AML-193 (cell line): ENCODE data around the gene MTOR.

Experiments used
- DNase-seq, 2 experiments: peaks; one replicate each; lab custom pipeline; 2025; lab: John Stamatoyannopoulos, UW

MTOR gene

DNA sequence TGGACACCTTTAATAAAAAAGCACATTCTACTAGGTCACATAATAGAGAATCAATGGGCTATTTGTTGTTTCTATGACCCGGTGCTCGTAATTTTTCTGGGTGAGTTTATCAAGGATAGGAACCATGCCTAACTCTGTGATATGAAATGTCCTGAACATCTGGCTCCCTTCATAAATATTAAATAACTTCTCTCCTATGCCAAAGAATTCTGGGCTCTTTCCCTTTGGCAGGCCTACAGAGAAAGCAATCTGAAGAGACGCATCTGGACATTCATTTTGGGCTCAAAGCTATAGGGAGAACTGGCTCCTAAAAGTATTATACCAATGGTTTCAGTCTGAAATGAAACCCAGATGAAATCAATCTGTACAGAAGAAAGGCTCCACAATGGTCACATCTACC, 112.0 kb downstream of the MTOR start:
- DNase-seq, result no peak

DNA sequence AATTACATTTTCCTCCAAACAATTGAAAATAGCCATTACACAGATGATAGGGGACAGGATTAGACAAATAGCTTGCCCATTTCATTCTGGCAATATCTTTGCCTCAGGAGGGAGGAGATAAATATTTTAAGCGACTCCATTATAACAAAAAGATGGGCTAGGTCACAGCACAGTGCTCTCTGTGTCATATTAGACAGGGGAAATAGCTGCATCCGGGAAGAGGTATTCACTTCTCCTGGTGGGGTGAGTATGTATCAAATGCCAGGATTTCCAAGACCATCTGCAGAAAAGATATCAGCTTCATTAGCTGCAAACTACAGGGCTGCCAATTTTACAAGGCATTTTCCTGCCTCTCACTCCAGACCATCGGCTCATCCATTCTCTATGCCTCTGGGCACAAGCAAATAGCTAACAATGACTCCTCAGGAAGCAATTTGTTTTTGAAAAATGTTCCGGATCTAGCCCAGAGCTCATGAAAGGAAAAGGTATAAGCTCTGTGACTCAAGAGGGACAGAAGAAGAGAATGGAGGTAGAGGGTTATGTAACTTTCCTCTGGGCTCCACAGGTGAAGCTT, 115.1 kb downstream of the MTOR start:
- no peak for DNase-seq

DNA sequence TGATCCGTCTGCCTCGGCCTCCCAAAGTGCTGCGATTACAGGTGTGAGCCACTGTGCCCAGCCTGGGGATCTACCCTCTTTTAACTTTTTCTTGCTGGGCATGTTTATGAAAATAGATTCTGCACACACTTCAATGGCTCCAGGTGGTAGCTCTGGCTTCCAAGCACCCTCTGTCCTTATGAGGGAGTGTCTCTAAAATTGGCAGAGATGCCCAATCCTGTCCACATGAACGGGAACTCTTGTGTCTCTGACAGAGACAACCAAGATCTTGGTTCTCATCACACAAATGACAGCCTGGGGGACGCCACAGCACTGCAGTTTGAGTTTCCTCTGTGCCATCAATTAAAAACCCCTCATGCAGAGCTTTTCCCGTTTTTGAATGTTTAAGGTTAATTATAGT, 116.6 kb downstream of the MTOR start:
- no peak for DNase-seq

DNA sequence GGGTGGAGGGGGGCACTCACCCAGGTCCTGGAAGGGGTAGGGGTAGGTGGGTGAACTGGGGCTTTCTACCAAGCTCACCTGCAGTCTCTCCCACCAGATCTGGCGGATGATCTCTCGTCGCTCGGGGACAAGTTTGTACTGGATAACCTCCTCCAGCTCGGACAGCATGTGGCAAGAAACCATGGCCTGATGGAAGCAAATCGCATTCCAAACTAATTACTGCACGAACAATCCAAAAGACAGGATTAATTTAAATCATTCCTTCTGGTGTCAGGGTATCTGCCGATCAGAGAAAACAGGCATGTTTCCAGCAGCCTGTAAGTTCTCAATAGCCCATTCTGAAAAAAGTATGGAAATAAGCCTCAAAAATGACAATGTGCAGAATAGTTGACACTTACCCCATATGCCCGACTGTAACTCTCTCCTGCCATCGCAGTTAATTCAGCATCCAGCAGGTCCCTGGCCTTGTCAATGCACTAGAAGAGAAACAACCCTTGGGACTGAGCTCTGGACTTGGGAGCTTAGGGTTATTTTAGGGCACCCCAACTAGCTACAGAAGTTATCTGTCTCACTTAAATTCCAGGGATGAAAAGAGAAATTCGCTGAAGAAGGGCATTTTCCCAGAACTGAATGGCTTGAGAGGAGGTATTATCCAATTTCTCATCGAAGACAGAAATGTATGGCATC, 117.6 kb downstream of the MTOR start:
- no peak for DNase-seq

DNA sequence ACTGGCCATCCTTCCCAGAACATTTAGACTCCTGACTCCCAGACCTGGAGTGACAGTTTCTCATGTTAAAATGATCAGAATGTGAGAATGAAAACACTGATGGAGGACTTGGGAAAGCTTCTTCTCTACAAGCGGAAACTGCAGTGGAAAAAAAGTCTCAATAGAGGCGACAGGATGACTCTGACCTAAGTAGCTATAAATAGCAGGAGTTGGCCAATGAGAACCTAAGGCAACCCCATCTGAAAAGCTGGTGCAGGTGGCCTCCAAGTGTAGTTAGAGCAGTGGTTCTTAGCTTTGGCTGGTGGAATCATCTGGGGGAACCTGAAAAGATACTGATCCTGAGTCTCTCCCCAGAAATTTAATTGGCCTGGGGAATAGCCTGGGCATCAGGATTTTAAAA, 118.4 kb downstream of the MTOR start:
- DNase-seq, result no peak

DNA sequence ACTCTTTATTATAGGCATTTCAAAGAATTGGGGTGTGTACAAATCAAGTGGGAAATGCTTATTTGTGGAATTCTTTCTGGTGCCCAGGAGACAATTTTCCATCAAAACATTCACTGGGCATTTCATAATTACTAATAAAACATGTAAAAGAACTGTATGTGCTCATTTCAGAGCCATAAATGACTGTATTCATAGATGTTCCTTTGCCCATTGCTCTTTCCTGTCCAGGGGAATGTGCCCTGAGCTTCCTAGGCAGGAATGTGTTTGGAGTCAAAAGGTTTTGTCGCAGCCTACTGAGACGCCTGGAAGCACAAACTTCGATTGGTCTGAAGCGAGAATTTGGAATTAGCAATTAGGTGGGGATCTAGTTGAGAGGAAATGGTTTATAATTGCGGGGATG, 119.0 kb downstream of the MTOR start:
- DNase-seq, result no peak

DNA sequence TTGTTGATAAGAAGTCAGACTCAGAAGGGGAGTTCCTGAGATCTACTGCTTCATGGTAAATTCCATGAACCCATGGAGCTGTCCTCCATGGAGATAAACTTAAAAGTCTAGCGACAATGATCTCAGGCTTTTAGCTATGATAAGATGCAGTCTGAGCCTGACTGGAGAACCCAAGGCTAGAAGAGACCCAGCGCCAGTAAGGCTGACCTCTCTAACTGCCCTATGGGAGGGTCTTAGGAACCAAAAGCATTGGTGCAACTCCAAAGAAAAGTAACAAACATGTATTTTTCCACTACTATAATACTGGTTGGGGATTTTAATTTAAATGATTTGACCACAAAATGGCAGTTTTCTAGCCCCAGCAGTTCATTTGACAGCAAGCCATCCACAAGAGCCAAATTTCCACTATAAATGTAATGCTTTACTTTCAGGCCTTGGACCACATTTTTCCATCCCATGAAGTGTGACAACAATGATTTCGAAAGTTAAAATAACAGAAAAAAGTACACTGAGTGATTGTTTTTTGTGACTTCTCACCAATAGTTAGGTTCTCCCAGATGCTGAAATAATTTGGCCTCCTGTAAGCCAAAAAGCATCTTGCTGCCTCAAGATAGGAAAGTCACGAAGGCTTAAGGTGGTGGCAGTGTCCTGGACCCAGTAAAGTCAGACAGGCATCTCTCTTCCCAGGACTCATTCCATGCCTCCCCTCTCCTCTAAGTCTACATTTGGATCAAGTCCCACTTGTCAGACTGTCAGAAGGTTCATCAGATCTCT, 119.5 kb downstream of the MTOR start:
- DNase-seq, result no peak

DNA sequence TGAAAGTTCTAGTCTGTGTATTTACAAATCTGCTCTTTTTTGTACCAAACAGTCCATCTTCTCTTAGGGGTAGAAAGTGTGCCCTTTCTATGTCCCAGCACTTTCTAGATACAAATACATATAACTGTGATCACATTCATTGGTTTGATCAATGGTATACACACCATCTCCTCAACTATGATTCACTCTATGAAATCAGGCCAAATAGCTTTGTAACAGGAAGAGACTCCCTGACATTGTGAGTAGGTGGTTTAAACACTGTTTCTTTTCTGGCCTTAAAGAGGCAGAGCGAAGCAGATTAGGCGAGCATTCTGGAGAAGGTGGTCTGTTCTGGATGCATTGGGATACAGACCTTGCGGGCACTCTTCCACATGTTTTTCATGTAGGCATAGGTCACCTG, 123.4 kb downstream of the MTOR start:
- DNase-seq, result no peak

DNA sequence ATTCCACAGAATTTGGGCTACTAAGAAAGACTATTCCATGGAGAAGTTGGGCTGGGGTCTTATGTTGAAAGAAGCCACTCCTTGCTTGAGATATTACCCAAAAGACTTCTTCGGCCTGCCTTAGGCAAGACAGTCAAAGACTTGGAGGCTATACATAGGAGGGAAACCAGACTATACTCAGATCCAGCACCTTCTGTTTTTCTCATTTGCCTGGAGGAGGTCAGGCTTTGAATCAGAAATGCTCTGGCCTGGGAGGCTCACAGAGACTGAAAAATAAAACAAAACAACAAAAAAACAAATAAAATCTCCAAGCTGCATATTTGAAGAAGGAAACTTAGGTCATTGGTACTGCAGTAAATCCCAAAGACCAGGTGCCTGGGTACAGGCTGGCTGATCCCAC, 124.3 kb downstream of the MTOR start:
- DNase-seq, result no peak

DNA sequence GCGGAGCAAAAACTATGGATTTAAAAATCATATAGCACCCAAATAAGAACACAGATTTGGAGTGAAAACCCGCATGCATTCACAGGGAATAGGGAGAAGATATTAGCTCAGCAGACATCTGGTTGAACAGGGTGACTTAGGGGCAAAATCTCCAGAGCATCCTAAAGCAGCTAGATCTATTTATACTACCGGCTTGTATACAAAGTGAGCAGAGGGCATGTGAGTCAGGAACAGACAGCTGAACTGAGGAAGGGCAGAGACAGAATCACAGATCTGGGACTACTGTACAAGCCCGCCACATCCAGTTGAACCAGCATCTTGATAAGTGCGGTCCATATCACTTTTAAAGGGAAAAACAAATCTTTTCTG, 127.5 kb downstream of the MTOR start:
- no peak for DNase-seq

DNA sequence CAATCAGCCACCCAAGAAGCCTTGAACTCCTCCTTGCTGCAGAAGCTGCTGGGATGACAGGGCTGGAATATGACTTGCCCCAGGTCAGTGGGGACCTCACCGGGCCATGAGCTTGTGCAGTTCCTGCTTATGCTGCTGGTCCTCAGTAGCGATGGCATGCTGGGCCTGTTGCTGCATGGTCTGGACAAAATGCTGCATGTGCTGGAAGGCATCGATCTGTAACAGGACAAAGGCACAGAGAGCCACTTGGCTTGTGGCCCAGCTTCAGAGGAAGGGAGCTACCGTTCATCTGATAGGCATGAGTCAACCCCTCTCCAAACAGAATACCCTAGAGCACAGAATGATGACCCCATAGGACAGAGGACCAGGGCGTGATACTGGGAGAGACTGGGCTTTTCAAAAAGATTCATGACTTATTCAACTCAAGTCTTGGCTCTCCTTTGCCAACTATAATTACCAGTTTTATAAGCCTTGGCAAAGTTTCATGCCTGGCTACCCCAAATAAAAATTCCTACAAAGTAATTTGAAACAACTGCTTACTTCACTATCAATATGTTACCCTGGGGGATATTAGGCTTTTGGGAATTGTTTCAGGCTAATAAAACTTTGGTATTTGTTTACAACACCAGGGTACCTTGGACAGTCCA, 128.0 kb downstream of the MTOR start:
- no peak for DNase-seq

DNA sequence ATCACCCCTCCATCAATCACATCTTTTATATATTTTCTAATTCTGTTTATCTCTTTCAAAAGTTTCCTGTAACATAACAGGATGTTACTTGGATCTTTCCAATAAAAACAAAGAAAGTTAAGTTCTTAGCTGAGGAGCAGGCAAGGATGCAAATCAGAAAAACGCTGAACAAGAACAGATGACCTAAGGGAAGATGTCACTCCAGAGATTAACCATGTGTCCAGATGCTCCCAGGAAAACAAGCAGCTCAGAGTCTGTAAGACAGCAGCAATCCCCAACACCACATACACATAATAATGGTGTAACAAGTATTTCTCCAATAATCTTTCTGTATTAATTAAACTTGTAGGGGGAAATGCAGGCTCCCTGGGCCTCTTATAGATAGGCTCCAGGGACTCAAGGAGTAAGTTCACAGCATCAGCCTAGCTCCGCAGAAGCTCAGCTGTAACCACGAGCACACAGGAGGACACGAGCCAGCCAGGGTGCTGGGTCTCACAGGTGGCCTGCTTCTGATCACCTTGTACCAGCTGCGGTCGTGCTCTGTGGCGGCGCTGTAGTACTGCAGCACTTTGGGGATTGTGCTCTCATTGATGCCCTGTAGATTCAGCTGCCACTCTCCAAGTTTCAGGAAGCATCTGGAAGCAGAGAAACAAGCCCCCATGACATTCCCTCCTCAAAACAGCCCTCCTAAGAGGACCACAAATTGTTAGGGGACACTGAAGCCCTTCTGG, 129.6 kb downstream of the MTOR start:
- no peak for DNase-seq

DNA sequence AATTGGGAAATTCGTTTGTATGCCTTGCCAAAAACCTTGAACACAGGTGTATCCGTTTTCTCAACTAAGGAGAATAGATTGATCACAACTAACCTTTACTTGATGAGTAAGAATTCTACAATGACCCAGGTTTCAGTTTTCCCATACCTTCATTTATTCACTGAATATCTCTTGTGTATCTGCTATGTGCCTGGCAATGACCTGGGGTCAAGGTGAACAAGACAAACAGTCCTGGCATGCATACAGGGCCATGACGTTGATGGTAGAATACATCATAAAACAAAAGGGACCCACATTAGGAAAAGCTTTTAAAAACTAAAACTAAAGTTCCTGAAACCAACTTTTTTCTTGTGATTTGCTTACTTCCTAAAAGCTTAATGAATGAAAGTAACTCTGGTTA, 130.5 kb downstream of the MTOR start:
- no peak for DNase-seq

DNA sequence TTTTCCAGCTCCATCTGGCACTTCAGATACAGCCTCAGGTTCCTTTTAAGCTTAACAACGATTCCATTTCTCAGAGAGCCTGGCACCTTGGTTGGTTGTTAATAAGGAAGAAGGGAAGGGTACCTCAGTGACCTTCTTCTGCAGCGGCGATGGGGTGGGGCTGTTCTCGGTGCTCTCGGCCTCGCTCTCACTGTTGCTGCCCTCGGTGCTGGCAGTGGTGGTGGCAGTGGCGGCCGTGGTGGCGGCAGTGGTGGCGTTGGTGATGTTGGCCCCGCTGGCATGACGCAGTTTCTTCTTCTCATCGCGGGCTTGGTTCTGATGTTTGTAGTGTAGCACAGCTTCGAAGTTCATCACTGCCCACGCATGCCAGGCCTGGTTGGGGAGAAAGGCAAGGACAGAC, 131.9 kb downstream of the MTOR start:
- no peak for DNase-seq

DNA sequence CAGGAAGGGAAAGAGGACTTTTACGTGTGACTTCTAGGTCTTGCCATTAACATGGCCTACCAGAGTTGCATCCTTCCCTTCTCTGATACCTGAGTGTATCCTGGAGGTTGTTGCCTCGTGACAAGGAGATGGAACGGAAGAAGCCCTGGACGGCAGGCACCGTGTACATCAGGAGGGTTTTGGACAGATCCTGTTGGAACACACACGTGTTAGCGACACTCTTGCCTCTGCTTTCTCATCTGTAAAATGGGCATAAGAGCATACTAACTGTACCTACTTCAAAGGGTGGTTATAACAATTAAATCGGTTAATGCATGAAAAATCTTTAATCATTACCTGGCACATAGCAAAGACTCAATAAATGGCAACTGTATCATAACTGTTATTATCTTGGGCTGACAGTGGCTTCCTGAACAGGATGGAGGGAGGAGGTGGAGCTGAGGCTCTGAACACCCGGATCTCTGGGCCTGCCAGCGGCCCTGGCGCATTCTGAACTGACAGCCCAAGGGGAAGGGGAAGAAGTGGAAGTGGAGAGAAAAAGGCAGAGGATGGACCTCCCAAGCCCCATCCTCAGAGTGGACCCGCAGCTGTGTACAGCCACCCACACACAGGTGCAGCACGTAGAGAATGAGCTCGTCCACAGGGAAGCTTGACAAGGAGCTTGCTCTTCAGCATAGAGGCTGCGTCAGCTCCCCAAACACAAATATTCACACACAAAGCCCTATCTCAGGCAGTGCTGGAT, 132.5 kb downstream of the MTOR start:
- no peak for DNase-seq

DNA sequence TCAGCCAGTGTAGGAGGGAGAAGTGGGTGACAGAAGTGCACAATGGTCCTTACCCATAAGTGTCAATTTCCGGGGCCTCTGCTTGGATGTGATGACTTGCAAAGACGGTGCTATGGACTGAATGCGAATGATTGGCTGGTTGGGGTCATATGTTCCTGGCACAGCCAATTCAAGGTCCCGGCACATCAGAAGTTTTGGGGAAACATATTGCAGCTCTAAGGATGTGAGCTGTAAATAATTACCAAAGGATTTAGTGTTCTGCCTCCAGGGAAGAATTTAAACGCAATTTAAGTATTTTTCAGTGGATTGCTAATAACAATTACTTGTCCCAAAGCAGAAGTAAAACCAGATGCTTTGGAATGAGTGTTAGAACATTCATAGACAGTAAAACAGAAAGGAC, 135.8 kb downstream of the MTOR start:
- no peak for DNase-seq

DNA sequence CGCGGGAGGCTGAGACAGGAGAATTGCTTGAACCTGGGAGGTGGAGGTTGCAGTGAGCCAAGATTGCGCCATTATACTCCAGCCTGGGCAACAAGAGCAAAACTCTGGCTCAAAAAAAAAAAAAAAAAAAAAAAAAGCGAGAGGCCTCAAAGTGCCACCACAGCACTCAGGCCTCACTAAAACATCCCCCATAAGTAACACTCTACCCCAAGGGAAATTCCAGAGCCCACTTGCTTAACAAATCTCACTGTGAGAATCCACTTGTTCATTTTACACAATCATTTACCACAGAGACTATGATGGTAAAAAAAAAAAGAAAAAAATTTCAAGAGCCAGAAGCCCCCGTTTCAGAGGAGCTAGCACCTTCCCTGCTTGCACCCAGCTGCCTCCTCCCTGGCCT, 136.4 kb downstream of the MTOR start:
- no peak for DNase-seq

DNA sequence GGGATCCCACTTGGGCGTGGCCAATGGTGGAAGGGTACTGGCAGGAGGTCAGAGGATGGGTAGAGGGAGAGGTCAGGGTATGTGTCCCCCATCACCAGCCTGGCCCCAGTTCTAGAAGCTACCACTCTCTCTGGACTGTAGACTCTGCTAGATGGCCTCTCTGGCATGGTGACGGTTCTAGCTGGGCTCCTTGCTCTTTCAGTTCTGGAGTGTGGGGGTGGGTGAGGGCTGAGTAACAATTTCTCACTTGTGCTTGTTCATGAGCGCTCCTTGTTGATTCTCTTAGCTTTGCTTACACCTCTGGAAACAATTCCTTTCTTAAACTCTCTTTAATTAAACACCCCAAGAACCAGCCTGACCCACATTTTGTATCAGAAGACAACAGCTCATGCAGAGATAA, 137.4 kb downstream of the MTOR start:
- no peak for DNase-seq

DNA sequence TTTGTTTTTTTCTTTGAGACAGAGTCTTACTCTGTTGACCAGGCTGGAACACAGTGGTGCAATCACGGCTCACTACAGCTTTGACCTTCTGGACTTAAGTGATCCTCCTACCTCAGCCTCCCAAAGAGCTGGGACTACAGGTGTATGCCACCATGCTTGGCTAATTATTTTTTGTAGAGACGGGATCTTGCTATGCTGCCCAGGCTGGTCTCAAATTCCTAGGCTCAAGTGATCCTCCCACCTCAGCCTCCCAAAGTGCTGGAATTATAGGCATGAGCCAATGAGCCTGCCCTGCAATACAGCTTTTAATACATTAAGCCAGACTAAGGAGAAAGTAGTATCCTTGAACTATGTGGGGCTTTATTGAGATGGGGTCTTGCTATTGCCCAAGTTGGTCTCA, 146.0 kb downstream of the MTOR start:
- DNase-seq, result no peak

DNA sequence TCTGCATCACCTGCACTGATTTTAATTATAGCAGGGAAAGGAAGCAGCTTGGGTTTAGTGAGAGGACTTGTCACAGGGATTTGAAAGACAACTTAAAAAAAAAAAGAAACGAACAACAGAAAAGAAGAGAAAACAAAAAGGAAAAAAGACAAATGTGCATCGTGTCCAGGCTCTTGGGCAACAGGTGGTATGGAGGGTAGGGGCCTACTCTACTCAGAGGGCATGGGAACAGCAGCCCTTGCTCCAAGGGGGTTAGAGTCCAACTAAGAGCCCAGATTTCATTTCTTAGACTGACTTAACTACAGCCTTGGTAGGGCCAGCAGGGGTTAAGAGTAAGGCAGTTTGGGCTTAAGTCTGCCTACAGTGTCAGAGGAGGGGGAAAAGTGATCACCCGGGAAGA, 147.4 kb downstream of the MTOR start:
- DNase-seq, result no peak

DNA sequence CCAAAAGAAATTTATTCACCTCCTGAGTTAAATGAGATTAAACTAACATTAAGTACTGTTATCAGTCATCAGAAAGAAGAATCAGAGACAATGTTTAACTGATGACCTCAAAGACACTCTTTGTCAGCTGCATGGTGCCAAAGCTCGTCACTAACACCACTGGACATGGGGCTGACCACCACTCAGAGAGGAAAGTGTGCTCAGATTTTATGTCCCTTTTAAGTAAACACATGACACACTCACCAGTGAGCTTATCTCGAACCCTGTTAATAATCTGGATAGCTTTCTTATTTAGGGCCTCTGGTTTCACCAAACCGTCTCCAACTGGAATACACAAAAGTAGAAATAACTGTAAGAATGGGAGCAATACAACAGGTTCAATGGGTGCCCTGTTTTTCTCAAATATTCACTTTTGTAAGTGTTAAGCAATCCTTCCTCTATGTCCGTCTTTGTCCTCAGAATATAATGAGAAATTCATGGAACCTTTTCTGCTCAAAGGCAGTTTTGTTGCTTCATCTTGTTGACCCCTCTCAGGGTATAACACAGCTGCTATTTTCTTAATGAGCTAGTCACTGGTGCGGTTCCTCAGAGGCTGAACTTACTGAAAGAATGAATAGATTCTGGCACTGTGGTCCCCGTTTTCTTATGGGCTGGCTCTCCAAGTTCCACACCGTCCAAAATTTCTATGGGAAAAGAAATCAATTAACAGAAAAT, 153.1 kb downstream of the MTOR start:
- no peak for DNase-seq
